H4 (cell line): ENCODE results near the gene THRB. TPM values are rescaled to one million over a fixed set of nuclear protein-coding genes. Genes with fewer than 3 reads are reported as not detected.

Experiments
- DNase-seq: peaks from one replicate; pipeline ENCODE4 v3.0.0-alpha.2; 2015; ENCODE audit warnings: low spot score
- total RNA-seq: library from RNA; depleted of rRNA; stranded (reverse); fragments of >200 nt; shearing (Covaris generic); gene quantifications from 2 replicates; pipeline ENCODE4 v1.2.3, GENCODE V29; 2014

THRB gene
- total RNA-seq, 1 experiment from 2014 or later = 1.2 TPM

- no peak for DNase-seq
Observed at GRCh38 chr3:24352893-24353553, 141.6 kb downstream of the THRB start.

GRCh38 chr3:24351779-24352469, 142.7 kb downstream of the THRB start:
- DNase-seq = no peak

DNA sequence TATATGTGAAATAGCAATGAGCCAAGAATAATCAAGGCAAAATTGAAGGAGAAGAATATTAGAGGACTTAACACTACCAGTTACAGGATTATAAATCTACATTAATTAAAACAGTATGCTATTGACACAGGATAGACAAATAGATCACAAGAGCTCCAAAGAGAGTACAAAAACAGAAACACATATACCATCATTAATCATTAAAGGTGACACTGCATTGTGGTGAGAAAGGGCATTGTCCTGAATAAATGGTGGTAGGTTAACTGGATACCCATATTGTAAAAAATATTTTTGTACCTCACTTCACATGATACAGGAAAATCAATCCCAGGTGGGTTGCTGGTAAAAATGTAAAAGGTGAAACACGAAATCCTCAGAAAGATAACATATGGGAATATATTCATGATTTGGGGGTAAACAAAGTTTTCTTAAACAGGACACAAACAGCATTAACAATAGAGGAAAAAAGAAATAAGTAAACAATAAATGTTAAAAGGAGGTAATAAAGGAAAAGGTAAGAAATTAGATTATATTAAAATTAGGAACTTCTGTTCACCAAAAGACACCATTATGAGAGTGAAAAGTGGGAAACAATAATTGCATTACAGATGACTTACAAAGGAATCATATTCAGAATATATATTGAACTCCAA, 145.2 kb downstream of the THRB start:
- DNase-seq = no peak

GRCh38 chr3:24348348-24348747, 146.3 kb downstream of the THRB start:
- no peak for DNase-seq

DNA sequence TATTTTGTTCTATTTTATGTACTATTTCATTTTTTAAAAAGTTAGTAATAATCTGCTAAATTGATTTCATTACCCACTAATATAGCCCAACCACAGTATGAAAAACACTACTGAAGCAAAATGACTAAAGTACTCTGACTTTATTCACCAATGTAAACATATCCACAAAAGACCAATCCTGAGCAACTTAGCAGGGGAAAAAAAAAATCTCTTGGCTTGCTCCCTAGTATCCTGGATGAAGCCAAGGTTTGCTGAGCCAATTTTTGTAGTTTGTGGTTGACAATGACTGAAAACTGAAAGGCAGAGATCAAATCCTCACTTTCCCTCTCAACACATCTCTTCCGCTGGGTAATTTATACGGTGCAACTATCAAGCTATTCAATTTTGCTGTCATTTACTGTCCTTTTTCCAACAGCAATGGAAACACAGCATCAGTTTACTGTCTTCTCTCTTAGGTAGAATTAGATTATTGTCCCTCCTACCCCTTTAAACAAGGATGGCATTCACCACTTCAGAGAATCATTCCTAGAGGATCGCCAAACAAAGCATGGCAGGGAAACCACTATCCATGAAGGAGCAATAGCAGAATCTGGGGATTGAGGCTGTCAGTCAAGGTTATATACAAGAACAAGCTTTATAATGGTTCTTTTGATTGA, 149.7 kb downstream of the THRB start:
- DNase-seq = peak; percentile 27

- DNase-seq = peak; percentile 67
Observed at GRCh38 chr3:24343084-24343783, 151.4 kb downstream of the THRB start.

DNA sequence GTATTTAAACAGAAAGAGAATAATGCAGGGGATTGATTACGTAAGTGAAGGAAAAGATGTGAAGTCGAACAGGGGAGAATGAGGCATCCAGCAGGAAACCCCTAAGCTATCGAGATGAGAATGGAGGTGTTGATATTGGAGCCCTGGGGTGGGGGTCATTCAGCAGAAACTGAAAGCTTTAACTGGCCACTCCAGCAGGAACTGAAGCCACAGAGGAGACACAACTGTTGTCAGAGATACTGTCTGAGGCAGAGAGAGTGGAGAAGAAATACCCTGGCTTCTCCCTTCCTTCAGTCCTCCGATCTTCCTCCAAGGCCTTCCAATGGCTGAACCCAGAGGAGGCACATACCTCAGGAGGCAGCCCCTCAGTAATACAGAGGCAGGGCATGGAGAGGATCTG, 152.4 kb downstream of the THRB start:
- DNase-seq = no peak

- no peak for DNase-seq
Observed at GRCh38 chr3:24341668-24342067, 153.0 kb downstream of the THRB start.

GRCh38 chr3:24340966-24341365, 153.7 kb downstream of the THRB start:
- DNase-seq = no peak

DNA sequence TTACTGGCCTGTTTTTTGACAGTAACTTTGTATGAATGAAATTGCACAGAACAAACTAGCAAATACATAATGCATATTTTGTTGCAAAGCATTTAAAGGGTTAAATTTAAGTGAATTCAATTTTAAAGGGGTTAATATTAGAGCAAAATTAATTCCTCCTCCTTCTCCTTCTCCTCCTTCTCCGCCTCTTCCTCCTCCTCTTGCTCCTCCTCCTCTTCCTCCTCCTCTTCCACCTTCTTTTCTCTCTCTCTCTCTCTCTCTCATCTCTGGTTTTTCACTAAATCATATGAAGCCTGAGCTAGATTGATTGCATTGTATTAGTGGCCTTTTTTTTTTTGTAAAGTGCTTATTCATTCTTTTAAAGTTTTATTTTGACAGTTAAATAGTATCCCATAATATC, 154.5 kb downstream of the THRB start:
- no peak for DNase-seq

- no peak for DNase-seq
Observed at GRCh38 chr3:24339266-24339825, 155.3 kb downstream of the THRB start.

GRCh38 chr3:24338409-24339130, 156.1 kb downstream of the THRB start:
- DNase-seq = no peak

DNA sequence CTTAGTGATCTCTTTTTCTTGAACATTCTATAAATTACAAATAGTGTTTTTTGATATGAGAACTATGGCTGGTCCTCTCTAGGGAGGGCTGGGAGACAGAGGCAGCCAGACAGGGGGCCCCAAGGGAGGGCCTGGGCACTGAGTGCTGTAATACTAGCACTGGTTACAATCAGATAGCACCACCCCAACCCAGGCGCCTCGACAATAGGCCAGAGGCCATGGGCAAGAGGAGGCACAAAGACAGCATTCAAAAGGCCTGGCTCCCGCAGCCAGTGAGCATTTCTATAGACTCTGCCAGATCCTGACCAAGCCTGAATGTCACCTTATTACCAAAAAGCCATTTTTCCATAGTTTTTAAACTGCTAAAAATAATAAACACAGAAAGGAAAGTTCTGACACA, 158.5 kb downstream of the THRB start:
- no peak for DNase-seq

- no peak for DNase-seq
Observed at GRCh38 chr3:24332092-24332491, 162.6 kb downstream of the THRB start.

GRCh38 chr3:24323272-24323671, 171.4 kb downstream of the THRB start:
- no peak for DNase-seq

DNA sequence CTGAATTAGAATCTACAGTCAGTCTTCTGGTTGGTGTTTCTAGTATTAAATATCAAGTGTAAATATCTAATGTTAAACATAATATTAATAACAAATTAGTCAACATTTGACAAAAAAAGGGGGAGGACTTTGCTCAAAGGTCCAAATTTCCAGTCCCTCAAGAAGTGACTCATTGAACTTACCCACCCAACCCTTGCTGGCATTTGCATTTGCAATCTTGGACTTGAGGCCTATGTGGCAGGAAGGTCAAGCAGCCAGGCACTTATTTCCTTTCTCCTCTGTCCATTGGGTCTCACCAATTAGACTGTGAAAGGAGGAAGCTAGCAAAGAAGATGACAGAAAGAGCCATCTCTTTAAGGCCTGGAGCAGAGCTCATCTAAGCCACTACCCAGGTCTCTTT, 174.0 kb downstream of the THRB start:
- DNase-seq = no peak

DNA sequence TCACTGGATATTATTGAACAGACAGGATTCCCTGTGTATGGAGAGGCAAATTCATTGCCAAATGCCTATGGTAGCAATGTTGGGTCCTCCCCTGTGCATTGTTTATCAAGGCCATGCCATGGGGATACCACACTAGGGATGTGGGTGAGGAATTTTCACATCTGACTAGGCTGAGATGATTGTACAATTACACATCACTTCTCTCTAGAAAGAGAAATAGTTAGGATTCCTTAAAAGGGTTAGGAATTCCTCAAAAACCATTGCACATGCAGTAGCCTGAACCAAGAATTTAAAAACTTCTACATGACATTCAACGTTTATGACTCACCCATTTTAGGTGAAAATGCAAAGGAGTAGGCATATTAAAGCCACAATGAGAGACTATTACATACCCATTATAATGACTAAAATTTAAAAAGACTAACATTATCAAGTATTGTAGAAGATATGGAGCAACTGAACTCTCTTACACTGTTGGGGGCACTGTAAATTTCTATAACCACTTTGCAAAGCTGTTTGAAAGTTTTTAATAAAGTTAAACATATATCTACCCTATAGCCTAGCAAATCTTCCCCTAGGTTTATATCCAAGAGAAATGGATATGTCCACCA, 175.9 kb downstream of the THRB start:
- DNase-seq = no peak

GRCh38 chr3:24316887-24317383, 177.7 kb downstream of the THRB start:
- DNase-seq = no peak

DNA sequence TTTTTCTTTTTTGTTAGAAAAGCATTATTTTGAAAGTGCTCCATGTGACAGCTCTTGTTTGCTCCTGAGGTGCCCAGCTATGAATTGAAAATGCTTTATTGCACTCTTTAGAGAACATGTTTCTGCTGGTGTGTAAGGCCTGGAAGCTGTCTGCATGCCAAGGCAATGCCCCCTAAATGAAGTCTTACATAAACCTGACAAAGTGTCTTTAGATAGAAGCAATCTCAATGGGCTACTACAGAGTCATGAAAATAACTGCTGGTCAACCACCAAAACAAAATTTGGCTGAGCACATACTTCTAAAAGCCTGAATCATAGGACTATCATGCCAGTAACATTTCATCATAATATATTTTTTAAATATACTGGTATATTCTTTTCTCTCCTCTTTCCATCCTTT, 178.7 kb downstream of the THRB start:
- no peak for DNase-seq

- no peak for DNase-seq
Observed at GRCh38 chr3:24315356-24315755, 179.3 kb downstream of the THRB start.
